PC-3 (cell line): ENCODE results near the gene PDZRN3.

Source experiments
- EZH2 ChIP-seq: fragments of 300-600 bp; sonication (generic); IDR thresholded peaks from one replicate; pipeline ENCODE4 v1.6.1; 2017; ENCODE audit warnings: antibody characterized with exemption, mild to moderate bottlenecking, low read length; ENCODE audit not compliant: unreplicated experiment
- EZH2phosphoT487 ChIP-seq: fragments of 300-600 bp; sonication (generic); IDR thresholded peaks from 2 replicates; pipeline ENCODE4 v1.6.1; 2018; ENCODE audit warnings: mild to moderate bottlenecking, antibody characterized with exemption, low read length, borderline replicate concordance
- TF ChIP-seq, protein P1 (sequence below): fragments of 300-600 bp; sonication (generic); conservative IDR thresholded peaks from 2 replicates; pipeline ENCODE4 v1.5.1; 2017; ENCODE audit warnings: antibody characterized with exemption, low read depth, mild to moderate bottlenecking, low read length

GRCh38 chr3:73571238-73571794 is 53.4 kb downstream of the PDZRN3 start:
- TF ChIP-seq, protein P1, sequence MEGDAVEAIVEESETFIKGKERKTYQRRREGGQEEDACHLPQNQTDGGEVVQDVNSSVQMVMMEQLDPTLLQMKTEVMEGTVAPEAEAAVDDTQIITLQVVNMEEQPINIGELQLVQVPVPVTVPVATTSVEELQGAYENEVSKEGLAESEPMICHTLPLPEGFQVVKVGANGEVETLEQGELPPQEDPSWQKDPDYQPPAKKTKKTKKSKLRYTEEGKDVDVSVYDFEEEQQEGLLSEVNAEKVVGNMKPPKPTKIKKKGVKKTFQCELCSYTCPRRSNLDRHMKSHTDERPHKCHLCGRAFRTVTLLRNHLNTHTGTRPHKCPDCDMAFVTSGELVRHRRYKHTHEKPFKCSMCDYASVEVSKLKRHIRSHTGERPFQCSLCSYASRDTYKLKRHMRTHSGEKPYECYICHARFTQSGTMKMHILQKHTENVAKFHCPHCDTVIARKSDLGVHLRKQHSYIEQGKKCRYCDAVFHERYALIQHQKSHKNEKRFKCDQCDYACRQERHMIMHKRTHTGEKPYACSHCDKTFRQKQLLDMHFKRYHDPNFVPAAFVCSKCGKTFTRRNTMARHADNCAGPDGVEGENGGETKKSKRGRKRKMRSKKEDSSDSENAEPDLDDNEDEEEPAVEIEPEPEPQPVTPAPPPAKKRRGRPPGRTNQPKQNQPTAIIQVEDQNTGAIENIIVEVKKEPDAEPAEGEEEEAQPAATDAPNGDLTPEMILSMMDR: no peak
- TF ChIP-seq EZH2phosphoT487: no peak
- TF ChIP-seq EZH2: no peak
